NCI-H2196 (cell line): ENCODE data around the gene PIM1.

ENCODE experiments used
- DNase-seq: peaks from one replicate; lab custom pipeline; 2025; ENCODE audit not compliant: unreplicated experiment; lab: John Stamatoyannopoulos, UW

Gene PIM1

DNA sequence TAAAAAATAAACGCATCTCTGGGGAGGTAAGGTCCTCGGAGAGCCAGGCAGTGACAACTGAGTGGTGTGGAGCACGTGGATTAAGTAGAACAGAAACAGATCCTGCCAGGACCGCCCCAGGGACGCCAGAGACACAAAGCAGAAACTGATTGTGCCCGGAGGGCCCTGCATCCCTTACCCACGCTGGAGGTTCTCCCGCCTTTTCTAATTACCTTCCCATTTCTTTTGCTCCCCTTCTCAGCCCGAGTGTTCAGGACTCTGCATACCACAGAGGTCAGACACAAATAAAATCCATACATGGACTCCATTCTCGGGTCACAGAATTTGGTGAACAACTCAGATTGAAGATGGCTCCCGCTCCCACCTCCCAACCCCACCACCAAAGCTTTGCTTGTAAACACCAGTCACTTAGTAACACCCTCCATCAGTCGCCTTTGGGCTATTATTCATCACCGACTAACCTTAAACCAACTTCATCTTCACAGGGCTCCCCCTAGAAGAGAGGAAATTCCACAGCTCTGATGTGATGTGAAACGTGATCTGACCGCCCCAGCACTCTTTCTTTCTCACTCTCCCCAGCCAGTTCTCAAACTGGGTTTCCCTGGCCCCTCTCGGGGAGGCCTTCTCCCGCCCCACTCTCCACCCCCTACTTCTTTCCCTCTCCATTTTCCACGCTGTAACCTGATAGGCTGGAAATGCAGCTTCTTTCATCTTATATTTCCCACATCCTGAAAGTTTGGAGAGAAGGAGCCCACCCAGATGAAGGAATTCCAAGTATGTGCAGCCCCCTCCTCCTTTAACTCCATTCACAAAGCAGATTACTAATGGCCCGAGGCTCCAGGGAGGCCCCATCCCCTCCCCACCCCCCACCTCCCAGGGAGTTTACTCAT is 32.5 kb upstream of the PIM1 start:
- DNase-seq, result peak; percentile 25

DNA sequence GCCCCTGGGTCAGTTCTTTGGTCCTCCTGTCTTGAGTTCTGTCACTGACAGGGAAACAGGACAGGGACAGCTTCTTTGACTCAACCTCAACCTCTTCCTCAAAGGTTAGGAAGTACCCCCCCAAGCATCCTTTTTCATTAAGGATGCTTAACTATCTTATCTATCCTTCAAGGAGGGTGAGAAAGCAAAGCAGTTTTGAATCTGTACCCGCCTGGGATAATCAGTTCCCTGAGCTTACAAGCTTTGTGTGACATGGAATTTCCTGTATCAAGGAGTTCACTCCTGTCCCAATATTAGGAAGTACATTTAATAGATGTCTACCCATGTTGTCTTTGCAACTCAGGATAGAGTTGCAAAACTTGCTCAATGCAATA is 31.1 kb upstream of the PIM1 start:
- no peak for DNase-seq

GRCh38 chr6:37139230-37139962 is 30.6 kb upstream of the PIM1 start:
- DNase-seq, result no peak

DNA sequence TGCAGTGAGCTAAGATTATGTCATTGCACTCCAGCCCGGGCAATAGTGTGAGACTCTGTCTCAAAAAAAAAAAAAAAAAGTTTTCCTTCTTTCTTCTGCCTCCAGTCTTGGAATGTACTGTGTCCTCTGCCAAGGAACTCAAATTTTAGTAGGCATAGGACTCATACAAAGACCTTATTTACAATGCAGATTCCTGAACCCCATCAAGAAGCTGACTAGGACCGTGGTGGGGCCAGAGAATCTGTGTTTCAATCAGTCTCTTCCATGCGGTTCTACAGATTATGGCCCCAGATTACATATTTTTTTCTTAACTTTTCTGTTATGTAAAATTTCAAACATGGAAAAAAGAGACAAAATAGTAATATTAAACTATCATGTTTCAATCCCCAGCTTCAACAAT is 29.8 kb upstream of the PIM1 start:
- no peak for DNase-seq

GRCh38 chr6:37141281-37142049 is 28.5 kb upstream of the PIM1 start:
- DNase-seq, result no peak

DNA sequence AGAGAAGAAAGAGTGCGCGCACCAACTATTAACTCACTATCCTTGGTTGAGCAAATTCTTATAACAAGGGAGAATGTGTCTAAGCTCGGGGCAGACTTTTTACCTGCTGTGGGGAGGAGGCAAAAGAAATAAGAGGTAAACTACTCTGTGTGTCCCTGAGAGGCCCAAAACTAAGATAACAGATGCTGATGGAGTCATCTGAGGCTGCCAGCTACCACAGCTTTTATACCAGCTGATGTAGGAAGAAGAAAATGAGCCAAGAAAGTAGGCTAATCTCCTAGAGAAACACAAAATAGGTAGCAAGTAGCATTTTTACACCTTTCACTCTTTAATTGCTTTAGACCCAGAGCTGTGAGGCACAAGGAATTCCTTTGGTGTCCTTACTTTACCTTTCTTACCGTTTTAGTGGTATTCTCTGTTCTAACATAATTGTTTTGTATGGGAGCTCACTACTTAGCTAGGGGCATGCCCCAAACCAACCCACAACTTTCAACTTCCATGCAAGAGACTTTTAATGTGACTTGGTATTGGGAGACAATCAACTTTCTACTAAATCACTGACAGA is 27.8 kb upstream of the PIM1 start:
- no peak for DNase-seq

GRCh38 chr6:37143585-37143984 is 26.4 kb upstream of the PIM1 start:
- DNase-seq, result no peak

DNA sequence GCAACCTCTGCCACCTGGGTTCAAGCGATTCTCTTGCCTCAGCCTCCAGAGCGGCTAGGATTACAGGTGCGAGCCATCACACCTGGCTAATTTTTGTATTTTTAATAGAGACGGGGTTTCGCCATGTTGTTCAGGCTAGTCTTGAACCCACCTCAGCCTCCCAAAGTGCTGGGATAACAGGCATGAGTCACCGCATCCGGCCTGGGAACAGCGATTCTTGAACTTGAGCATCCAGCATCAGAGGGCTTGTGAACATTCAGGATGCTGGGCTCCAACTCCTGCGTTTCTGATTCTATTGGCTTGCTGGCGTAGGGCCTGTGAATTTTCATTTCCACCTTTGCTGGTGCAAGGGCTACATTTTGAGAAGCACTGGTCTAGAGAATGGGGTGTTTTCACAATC is 24.5 kb upstream of the PIM1 start:
- no peak for DNase-seq

GRCh38 chr6:37146735-37147157 is 23.2 kb upstream of the PIM1 start:
- no peak for DNase-seq

DNA sequence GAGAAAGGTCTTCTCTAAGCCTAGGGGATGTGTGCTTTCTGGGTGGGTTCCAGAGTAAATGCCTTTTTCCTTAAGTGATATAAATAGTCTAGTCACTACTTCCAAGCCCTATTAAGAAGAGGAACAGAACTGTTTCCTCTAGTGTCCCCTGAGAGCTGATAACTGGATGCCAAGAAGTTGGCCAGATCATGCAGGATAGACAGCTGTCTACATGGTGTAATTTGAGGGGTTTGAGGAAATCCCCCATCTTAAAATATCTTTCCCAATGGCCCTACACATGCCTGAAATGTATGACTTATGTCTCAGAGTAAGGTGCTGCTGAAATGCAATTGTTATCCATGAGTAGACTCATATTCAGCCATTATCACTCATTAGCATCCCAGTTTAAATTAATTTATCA is 20.2 kb upstream of the PIM1 start:
- DNase-seq, result no peak

DNA sequence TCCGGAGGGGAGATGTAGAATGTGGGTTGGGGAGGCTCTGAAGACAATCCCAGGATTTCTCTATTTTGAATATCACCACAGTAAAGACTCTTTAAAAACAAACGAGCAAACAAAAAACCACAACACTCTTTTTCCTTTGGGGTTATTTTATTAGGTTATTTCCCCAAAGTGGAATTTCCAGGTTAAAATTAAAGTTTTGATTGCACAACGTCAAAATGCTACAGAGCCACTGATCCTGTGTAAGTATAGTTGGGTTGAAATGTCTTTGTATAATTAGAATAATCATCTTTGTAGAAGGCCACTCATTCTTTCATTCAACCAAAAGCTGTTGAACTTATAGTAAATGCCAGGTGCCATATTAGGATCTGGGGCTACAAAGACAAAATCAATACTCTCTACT is 19.6 kb upstream of the PIM1 start:
- no peak for DNase-seq

DNA sequence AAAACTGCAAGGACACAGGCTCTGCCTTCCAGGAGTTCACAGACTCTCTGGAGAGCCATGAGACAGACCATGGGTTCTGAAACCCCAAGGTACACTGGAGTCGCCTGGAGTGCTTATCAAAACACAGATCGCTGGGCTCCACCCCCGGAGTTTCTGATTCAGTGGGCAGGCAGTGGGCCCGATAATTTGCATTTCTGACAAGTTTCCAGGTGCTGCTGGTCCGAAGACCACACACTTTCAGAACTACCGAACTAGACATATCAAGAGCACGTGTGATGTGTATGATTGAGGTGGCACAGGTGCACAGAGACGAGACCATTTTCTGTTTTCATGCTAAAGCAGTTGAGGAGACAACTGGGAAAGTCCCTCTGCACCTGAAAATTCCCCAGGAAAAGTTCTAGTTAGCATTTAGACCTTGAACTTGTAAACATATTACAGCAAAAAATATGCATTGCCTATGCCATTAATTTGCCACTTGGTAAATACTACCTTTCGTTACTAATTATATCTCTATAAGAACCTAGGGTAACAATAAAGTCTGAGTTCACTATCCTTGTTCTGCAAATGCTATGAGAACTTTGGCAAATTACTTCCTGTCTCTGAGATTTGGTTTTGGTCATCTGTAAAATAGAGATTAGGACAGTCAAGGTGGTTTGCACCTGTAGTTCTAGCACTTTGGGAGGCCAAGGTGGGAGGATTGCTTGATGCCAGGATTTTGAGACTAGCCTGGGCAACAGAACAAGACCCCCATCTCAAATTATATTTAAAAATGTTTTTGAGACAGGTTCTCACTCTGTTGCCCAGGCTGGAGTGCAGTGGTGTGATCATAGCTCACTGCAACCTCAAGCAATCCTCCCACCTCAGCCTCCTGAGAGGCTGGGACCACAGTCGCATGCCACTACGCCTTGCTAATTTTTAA is 14.3 kb upstream of the PIM1 start:
- no peak for DNase-seq

DNA sequence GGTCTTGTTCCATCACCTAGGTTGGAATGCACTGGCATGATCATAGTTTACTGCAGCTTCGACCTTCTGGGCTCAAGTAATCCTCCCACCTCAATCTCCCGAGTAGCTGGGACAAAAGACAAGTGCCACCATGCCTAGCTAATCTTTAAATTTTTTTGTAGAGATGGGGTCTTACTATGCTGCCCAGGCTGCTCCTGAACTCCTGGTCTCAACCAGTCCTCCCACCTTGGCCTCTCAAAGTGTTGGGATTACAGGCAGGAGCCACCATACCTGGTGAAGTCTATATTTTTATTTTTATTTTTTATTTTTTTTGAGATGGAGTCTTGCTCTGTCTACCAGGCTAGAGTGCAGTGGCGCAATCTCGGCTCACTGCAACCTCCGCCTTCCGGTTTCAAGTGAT is 11.4 kb upstream of the PIM1 start:
- DNase-seq, result no peak

DNA sequence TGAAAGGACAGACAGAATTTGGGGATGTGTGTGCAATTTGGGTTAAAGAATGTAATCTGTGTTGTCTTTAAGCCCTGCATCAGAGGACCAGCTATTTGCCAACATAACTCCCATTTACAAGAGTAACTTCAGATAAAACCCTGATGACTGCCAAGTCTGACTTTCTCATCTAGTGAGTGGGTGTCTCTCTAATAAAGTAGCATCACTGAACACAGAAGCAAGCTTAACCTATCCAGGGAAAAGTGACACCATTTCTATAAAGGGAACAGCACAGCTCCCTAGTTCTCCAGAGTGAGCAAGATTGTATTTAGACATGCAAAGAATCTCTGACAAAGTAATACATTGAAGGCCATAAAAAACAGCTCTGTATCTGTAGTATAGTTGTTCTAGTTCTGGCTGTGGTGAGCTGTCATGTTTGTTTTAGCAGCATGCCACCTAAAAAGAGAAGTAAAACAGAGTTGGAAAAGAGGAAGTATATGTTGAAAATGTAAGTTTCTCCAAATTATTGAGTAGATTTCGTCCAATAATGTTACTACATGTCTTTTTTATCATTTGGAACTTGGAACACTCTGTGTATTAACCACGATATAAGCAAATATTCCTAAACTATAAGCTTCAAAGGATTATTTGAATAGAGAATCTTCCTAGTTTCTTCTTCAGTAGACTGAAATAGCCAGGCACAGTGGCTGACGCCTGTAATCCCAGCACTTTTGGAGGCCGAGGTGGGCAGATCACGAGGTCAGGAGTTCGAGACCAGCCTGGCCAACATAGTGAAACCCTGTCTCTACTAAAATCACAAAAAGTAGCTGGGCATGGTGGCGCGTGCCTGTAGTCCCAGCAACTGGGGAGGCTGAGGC is 8.8 kb upstream of the PIM1 start:
- peak; percentile 11 for DNase-seq

GRCh38 chr6:37162740-37163139 is 7.2 kb upstream of the PIM1 start:
- no peak for DNase-seq

GRCh38 chr6:37168163-37168758 is 1.7 kb upstream of the PIM1 start:
- no peak for DNase-seq

GRCh38 chr6:37168811-37169495 is 999 bp upstream of the PIM1 start:
- peak; percentile 55 for DNase-seq
